ENCODE results near the gene PLEKHH2.

GRCh38 chr2:43729491-43730174 is 92.6 kb downstream of the PLEKHH2 start:
- TF ChIP-seq GATA3 (IDR thresholded peaks at IDR 0.05; ENCODE audit: low read depth, low read length) (no peak), GATA2 (IDR thresholded peaks at IDR 0.05; ENCODE audit: low read depth, low read length) (no peak)
